Stomach (tissue), 9 donors: ENCODE data around the gene DEDD. TPM values are rescaled to one million over a fixed set of nuclear protein-coding genes. Genes with fewer than 3 reads are reported as not detected.

ENCODE experiments used
- DNase-seq, 2 donors: peaks; one replicate each; pipeline versions ENCODE4 v3.0.0 to v3.0.0-alpha.2; 2013 to 2019
- H3K27ac ChIP-seq, 5 donors: fragments of 200-600 bp in 4 of 5; sonication (generic) in 4 of 5; one replicate each; pipeline ENCODE4 v1.5.1; 2013 to 2019; ENCODE audit warnings: mild to moderate bottlenecking in 1 of 5, moderate library complexity in 1 of 5
- H3K27me3 ChIP-seq, 3 donors: fragments of 200-600 bp; sonication (generic); one replicate each; pipeline ENCODE4 v1.5.1; 2017 to 2019; ENCODE audit warnings: mixed run types in 1 of 3
- H3K36me3 ChIP-seq, 4 donors: fragments of 200-600 bp; sonication (generic); 1 replicate in 3 of 4; 2 replicates in 1 of 4; pipeline ENCODE4 v1.5.1; 2016 to 2019
- H3K4me1 ChIP-seq, 4 donors: fragments of 200-600 bp; sonication (generic); one replicate each; pipeline ENCODE4 v1.5.1; 2016 to 2019
- H3K4me3 ChIP-seq, 4 donors: fragments of 200-600 bp; sonication (generic) in 3 of 4; one replicate each; pipeline ENCODE4 v1.5.1; 2016 to 2019; ENCODE audit warnings: mild to moderate bottlenecking in 1 of 4
- H3K9me3 ChIP-seq, 4 donors: fragments of 200-600 bp; sonication (generic); one replicate each; pipeline ENCODE4 v1.5.1; 2016 to 2019
- CTCF ChIP-seq, 7 experiments: fragments of 450-650 bp in 4 of 7; fragments of 200-600 bp in 3 of 7; sonication (generic) in 3 of 7; IDR thresholded peaks; one replicate each; pipeline ENCODE4 v1.5.1; 2016 to 2019; ENCODE audit warnings: antibody characterized with exemption in 7 of 7, control low read depth in 2 of 7, mild to moderate bottlenecking in 1 of 7
- EP300 ChIP-seq: sonication (generic); formaldehyde crosslinking; IDR thresholded peaks from one replicate; pipeline ENCODE4 v1.6.1; 2017; ENCODE audit warnings: antibody characterized with exemption
- POLR2A ChIP-seq, 4 donors: fragments of 450-650 bp; IDR thresholded peaks; one replicate each; pipeline ENCODE4 v1.6.1; 2016; ENCODE audit warnings: antibody characterized with exemption in 4 of 4, control low read depth in 2 of 4, mild to moderate bottlenecking in 1 of 4, moderate library complexity in 1 of 4
- POLR2AphosphoS5 ChIP-seq, 3 donors: sonication (generic); formaldehyde crosslinking; IDR thresholded peaks; one replicate each; pipeline ENCODE4 v1.6.1; 2016; ENCODE audit warnings: antibody characterized with exemption in 3 of 3
- WGBS, 5 donors: extraction: QIAGEN DNeasy Blood & Tissue Kit in 3 of 5; methylation state at CpG; one replicate each; pipeline versions ENCODE4 v1.1.5 to v1.1.7; 2013 to 2018; 5-methylcytosine and 5-hydroxymethylcytosine counted together
- intact Hi-C: fragments of 100-400 bp; cut with DNase I; formaldehyde crosslinking; loops from one replicate; pipeline ENCODE4 v1.15.1; 2023; ENCODE audit warnings: low total_unique reads
- polyA plus RNA-seq, 3 donors: library from polyadenylated mRNA; stranded (reverse); fragments of 200-250 nt; gene quantifications; one replicate each; pipeline ENCODE4 v1.2.3, GENCODE V29; 2013
- total RNA-seq, 5 donors: library from RNA; depleted of rRNA; stranded (reverse); fragments of >200 nt; gene quantifications; one replicate each; pipeline versions ENCODE4 v1.1.0 to v1.2.3, GENCODE V29; 2014 to 2016
- donor health status: healthy with polysubstance abuse.
- donor health status: Bipolar disorder and iron deficiency.
- donor health status: healthy.

DEDD gene
- total and polyA plus RNA-seq, 8 donors = 2.3 to 35.9 (median 17.6) TPM

- WGBS, 5 donors = 26 to 55% (median 40%) methylated on average over 1 of the region's 1 CpG
- intact Hi-C loops = no loop called here
- H3K4me3 ChIP-seq = no peak overlapping the region
- peaks cover 40 to 84% (median 75%) of the 10 kb centered on the region in 4 donors for H3K36me3 ChIP-seq
- no peaks in the 10 kb centered on the region for H3K27me3 ChIP-seq
- peak overlapping the region in 4 of 5 donors; percentile 42 to 71 (median 62) for H3K27ac ChIP-seq
- no peak for TF ChIP-seq POLR2A (IDR thresholded peaks at IDR 0.05)
- TF ChIP-seq EP300 = no peak
- no peak for TF ChIP-seq CTCF (IDR thresholded peaks at IDR 0.05)
- no peak for TF ChIP-seq POLR2AphosphoS5 (IDR thresholded peaks at IDR 0.05)
- H3K9me3 ChIP-seq = no peaks in the 10 kb centered on the region
- peaks cover 20 to 57% (median 43%) of the 10 kb centered on the region in 4 donors for H3K4me1 ChIP-seq
- peak in 1 of 2 donors; percentile 65 for DNase-seq
Observed at GRCh38 chr1:161172349-161172748, 39.9 kb upstream of the DEDD start.

DNA sequence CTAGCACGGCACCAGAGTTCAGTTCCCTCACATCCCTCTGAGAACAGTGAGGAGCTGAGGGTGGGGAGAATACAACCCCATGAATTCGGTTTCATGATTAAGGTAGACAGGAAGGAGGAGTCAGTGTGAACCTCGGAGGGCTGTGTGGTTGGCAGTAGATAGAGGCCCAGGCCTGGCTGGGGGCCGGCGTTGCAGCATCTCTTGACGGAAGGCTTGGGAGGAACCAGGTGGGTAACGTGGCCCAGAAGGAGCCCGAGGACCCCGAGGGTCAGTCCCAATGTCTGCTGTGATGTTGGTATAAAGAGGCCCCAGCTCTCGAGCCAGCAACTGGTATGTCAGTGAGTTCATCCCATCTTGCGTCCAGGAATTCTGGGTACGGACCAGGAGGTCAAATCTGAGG lies 39.2 kb upstream of the DEDD start:
- Histone ChIP-seq H3K27me3 (no peaks in the 10 kb centered on the region), H3K4me3 (no peak overlapping the region), H3K4me1 (peaks cover 24 to 61% (median 49%) of the 10 kb centered on the region in 4 donors), H3K27ac (peak overlapping the region in 4 of 5 donors; percentile 42 to 71 (median 62)), H3K9me3 (no peaks in the 10 kb centered on the region), H3K36me3 (peaks cover 40 to 84% (median 75%) of the 10 kb centered on the region in 4 donors)
- no peak for DNase-seq
- intact Hi-C loops = no loop called here
- TF ChIP-seq POLR2A (IDR thresholded peaks at IDR 0.05) (no peak), POLR2AphosphoS5 (IDR thresholded peaks at IDR 0.05) (no peak), CTCF (IDR thresholded peaks at IDR 0.05) (no peak), EP300 (no peak)
- 82 to 85% (median 83%) methylated on average over 11 to 12 of the region's 12 CpGs for WGBS, 5 donors

DNA sequence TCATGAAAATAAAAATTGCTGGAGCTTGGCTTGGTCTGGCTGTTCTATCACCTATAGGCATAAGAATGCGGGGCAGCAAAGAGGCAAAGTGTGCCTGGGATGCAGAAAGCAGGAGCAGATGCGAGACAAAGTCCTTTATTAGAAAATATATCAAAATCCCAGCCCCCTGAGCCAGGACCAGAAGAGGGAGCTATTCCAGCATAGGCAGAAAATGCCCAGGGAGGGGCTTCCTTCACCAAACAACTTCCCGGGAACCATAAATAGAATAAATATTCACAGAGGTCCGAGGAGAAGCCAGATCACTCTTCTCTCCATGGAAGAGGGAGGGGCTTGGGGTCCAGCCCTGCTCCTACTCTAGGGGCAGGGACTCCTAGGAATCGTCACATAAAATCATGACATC lies 38.7 kb upstream of the DEDD start:
- Histone ChIP-seq H3K9me3 (no peaks in the 10 kb centered on the region), H3K4me1 (peaks cover 18 to 60% (median 47%) of the 10 kb centered on the region in 4 donors), H3K27ac (peak overlapping the region in 4 of 5 donors; percentile 42 to 71 (median 62)), H3K36me3 (peaks cover 40 to 84% (median 75%) of the 10 kb centered on the region in 4 donors), H3K27me3 (no peaks in the 10 kb centered on the region), H3K4me3 (no peak overlapping the region)
- TF ChIP-seq EP300 (no peak), CTCF (IDR thresholded peaks at IDR 0.05) (no peak), POLR2A (IDR thresholded peaks at IDR 0.05) (no peak), POLR2AphosphoS5 (IDR thresholded peaks at IDR 0.05) (no peak)
- WGBS, 5 donors = 52 to 67% (median 57%) methylated on average over 5 of the region's 5 CpGs
- intact Hi-C loops = no loop called here
- DNase-seq = no peak

DNA sequence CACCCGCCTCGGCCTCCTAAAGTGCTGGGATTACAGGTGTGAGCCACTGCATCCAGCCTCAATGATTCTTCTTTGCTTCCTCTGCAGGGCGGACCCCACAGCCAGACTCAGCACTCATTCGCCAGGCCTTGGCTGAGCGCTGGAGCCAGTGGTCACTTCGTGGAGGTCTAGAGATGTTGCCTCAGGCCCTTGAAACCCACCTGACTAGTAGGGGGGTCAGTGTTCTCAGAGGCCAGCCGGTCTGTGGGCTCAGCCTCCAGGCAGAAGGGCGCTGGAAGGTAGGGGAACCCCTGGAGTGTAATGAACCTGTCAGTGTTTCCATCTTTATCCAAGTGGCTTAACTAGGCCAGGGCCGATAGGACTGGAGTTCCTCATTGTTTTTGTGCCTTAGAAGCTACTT lies 36.4 kb upstream of the DEDD start:
- peaks cover 29 to 76% (median 64%) of the 10 kb centered on the region in 4 donors for H3K36me3 ChIP-seq
- intact Hi-C loops = no loop called here
- 87 to 95% (median 93%) methylated on average over 9 of the region's 9 CpGs for WGBS, 5 donors
- peaks cover 18 to 62% (median 47%) of the 10 kb centered on the region in 4 donors for H3K4me1 ChIP-seq
- no peak overlapping the region for H3K4me3 ChIP-seq
- no peak for TF ChIP-seq POLR2A (IDR thresholded peaks at IDR 0.05)
- TF ChIP-seq CTCF (IDR thresholded peaks at IDR 0.05) = no peak
- no peak for TF ChIP-seq POLR2AphosphoS5 (IDR thresholded peaks at IDR 0.05)
- TF ChIP-seq EP300 = no peak
- H3K9me3 ChIP-seq = no peaks in the 10 kb centered on the region
- H3K27me3 ChIP-seq = no peaks in the 10 kb centered on the region
- no peak for DNase-seq
- no peak overlapping the region for H3K27ac ChIP-seq
